GM12874 (cell line): Measurements from ENCODE around the gene SEBOX.

Experiments
- CTCF ChIP-seq: IDR thresholded peaks from 2 replicates; pipeline ENCODE4 v1.5.1; 2011; ENCODE audit warnings: low read depth, mild to moderate bottlenecking, control low read depth, low read length, moderate library complexity; ENCODE audit not compliant: insufficient read depth

Gene SEBOX

GRCh38 chr17:28327031-28327607 is 37.9 kb downstream of the SEBOX start:
- TF ChIP-seq CTCF, result no peak

- TF ChIP-seq CTCF, result no peak
Measured at GRCh38 chr17:28326114-28326513, 38.9 kb downstream of the SEBOX start.

GRCh38 chr17:28325211-28325610 is 39.8 kb downstream of the SEBOX start:
- no peak for TF ChIP-seq CTCF

GRCh38 chr17:28324781-28325180 is 40.2 kb downstream of the SEBOX start:
- TF ChIP-seq CTCF, result no peak

- no peak for TF ChIP-seq CTCF
Measured at GRCh38 chr17:28324267-28324745, 40.7 kb downstream of the SEBOX start.

GRCh38 chr17:28320215-28321061 is 44.6 kb downstream of the SEBOX start:
- TF ChIP-seq CTCF, result no peak

- TF ChIP-seq CTCF, result no peak
Measured at GRCh38 chr17:28319598-28319935, 45.4 kb downstream of the SEBOX start.
